Trophoblast cell (in vitro differentiated cells and primary cell): ENCODE data around the gene KIAA1328.

Experiments used
- DNase-seq, 2 donors: peaks; one replicate each; pipeline ENCODE4 v3.0.0-alpha.2; 2016
- H2AFZ ChIP-seq: 2 replicates; pipeline ENCODE4 v1.6.1; 2013; ENCODE audit warnings: low read length, moderate library complexity, mild to moderate bottlenecking; ENCODE audit not compliant: insufficient read depth, poor library complexity
- H2AK5ac ChIP-seq: 2 replicates; pipeline ENCODE4 v1.6.1; 2013; ENCODE audit warnings: mild to moderate bottlenecking, low read length
- H2BK120ac ChIP-seq: 2 replicates; pipeline ENCODE4 v1.6.1; 2013; ENCODE audit warnings: low read length, mild to moderate bottlenecking, moderate library complexity; ENCODE audit not compliant: insufficient read depth, poor library complexity
- H2BK12ac ChIP-seq: 2 replicates; pipeline ENCODE4 v1.6.1; 2013; ENCODE audit warnings: mild to moderate bottlenecking, low read length, moderate library complexity
- H2BK5ac ChIP-seq: 2 replicates; pipeline ENCODE4 v1.6.1; 2013; ENCODE audit warnings: low read length, low read depth, moderate library complexity, mild to moderate bottlenecking; ENCODE audit not compliant: poor library complexity
- H3K14ac ChIP-seq: 2 replicates; pipeline ENCODE4 v1.6.1; 2013; ENCODE audit warnings: mild to moderate bottlenecking, low read length
- H3K18ac ChIP-seq: 2 replicates; pipeline ENCODE4 v1.6.1; 2013; ENCODE audit warnings: mild to moderate bottlenecking, low read length
- H3K23ac ChIP-seq: 2 replicates; pipeline ENCODE4 v1.6.1; 2013; ENCODE audit warnings: low read length
- H3K27ac ChIP-seq: 2 replicates; pipeline ENCODE4 v1.5.1; 2013; ENCODE audit warnings: low read depth, mild to moderate bottlenecking, inconsistent platforms, low read length, moderate library complexity
- H3K27me3 ChIP-seq: 2 replicates; pipeline ENCODE4 v1.6.1; 2013; ENCODE audit warnings: inconsistent platforms, mild to moderate bottlenecking, low read length, moderate library complexity; ENCODE audit not compliant: insufficient read depth
- H3K36me3 ChIP-seq, 2 experiments: 1 replicate in 1 of 2; 2 replicates in 1 of 2; pipeline ENCODE4 v1.6.1; 2013; ENCODE audit warnings: low read length in 2 of 2, mild to moderate bottlenecking in 2 of 2, moderate library complexity in 1 of 2; ENCODE audit not compliant: insufficient read depth in 2 of 2, control insufficient read depth in 1 of 2
- H3K4ac ChIP-seq: 2 replicates; pipeline ENCODE4 v1.6.1; 2013; ENCODE audit warnings: low read depth, mild to moderate bottlenecking, low read length, moderate library complexity
- H3K4me1 ChIP-seq, 2 experiments: 1 replicate in 1 of 2; 2 replicates in 1 of 2; pipeline ENCODE4 v1.6.1; 2013; ENCODE audit warnings: low read length in 2 of 2, mild to moderate bottlenecking in 2 of 2, moderate library complexity in 1 of 2; ENCODE audit not compliant: insufficient read depth in 2 of 2, control insufficient read depth in 1 of 2
- H3K4me2 ChIP-seq: 2 replicates; pipeline ENCODE4 v1.6.1; 2013; ENCODE audit warnings: inconsistent platforms, mild to moderate bottlenecking, low read length, moderate library complexity
- H3K4me3 ChIP-seq: 2 replicates; pipeline ENCODE4 v1.5.1; 2013; ENCODE audit warnings: mild to moderate bottlenecking, low read depth, low read length, inconsistent platforms
- H3K79me1 ChIP-seq: one replicate; pipeline ENCODE4 v1.6.1; 2013; ENCODE audit warnings: low read length
- H3K79me2 ChIP-seq: 2 replicates; pipeline ENCODE4 v1.6.1; 2013; ENCODE audit warnings: low read length, mild to moderate bottlenecking; ENCODE audit not compliant: control insufficient read depth, insufficient read depth, poor library complexity
- H3K9ac ChIP-seq: 2 replicates; pipeline ENCODE4 v1.6.1; 2013; ENCODE audit warnings: mild to moderate bottlenecking, low read length
- H3K9me3 ChIP-seq: 2 replicates; pipeline ENCODE4 v1.6.1; 2013; ENCODE audit warnings: low read depth, mild to moderate bottlenecking, control low read depth, inconsistent platforms, low read length; ENCODE audit not compliant: insufficient read depth
- H4K12ac ChIP-seq: 2 replicates; pipeline ENCODE4 v1.6.1; 2013; ENCODE audit warnings: low read depth, mild to moderate bottlenecking, low read length, moderate library complexity
- H4K8ac ChIP-seq: 2 replicates; pipeline ENCODE4 v1.6.1; 2013; ENCODE audit warnings: low read depth, mild to moderate bottlenecking, low read length, moderate library complexity
- H4K91ac ChIP-seq: one replicate; pipeline ENCODE4 v1.6.1; 2013; ENCODE audit warnings: low read depth, mild to moderate bottlenecking, low read length, moderate library complexity
- WGBS: extraction: QIAGEN DNeasy Blood & Tissue Kit; methylation state at CpG from one replicate; pipeline ENCODE4 v1.1.7; 2013; ENCODE audit warnings: missing lambda C conversion rate; ENCODE audit not compliant: insufficient read length, insufficient coverage; ENCODE audit errors: extremely low coverage; 5-methylcytosine and 5-hydroxymethylcytosine counted together

Gene KIAA1328

GRCh38 chr18:37265382-37265781 lies 436.5 kb downstream of the KIAA1328 start:
- Histone ChIP-seq H3K14ac (no peak overlapping the region), H3K18ac (no peak overlapping the region), H2BK12ac (no peak overlapping the region), H3K4me2 (no peak overlapping the region), H3K9me3 (peaks cover 4% of the 10 kb centered on the region), H3K4me1 (no peaks in the 10 kb centered on the region), H3K27me3 (no peaks in the 10 kb centered on the region), H4K8ac (no peak overlapping the region), H2BK5ac (no peak overlapping the region), H4K12ac (no peak overlapping the region), H2AK5ac (no peak overlapping the region), H3K79me1 (no peaks in the 10 kb centered on the region), H3K4me3 (no peak overlapping the region), H3K9ac (no peak overlapping the region), H2AFZ (no peak overlapping the region), H3K23ac (no peak overlapping the region), H4K91ac (no peak overlapping the region), H3K79me2 (no peaks in the 10 kb centered on the region), H3K27ac (no peak overlapping the region), H3K4ac (no peak overlapping the region), H2BK120ac (no peak overlapping the region), H3K36me3 (no peaks in the 10 kb centered on the region)
- DNase-seq, result no peak
- WGBS, result no CpG with 5 or more reads among the region's 2 CpGs

- no peak overlapping the region for H3K18ac ChIP-seq
- DNase-seq, result no peak
- H3K27ac ChIP-seq, result no peak overlapping the region
Measured at GRCh38 chr18:37266290-37266689, 437.4 kb downstream of the KIAA1328 start.

GRCh38 chr18:37270038-37270665 lies 441.2 kb downstream of the KIAA1328 start:
- Histone ChIP-seq H2AK5ac (no peak overlapping the region), H2BK12ac (no peak overlapping the region), H3K4me1 (no peaks in the 10 kb centered on the region), H4K12ac (no peak overlapping the region), H3K4ac (no peak overlapping the region), H4K91ac (no peak overlapping the region), H3K36me3 (no peaks in the 10 kb centered on the region), H3K79me1 (no peaks in the 10 kb centered on the region), H3K14ac (no peak overlapping the region), H3K9me3 (peaks cover 11% of the 10 kb centered on the region), H2BK120ac (no peak overlapping the region), H3K9ac (no peak overlapping the region), H2BK5ac (no peak overlapping the region), H3K4me3 (no peak overlapping the region), H4K8ac (no peak overlapping the region), H3K27ac (no peak overlapping the region), H3K79me2 (no peaks in the 10 kb centered on the region), H2AFZ (no peak overlapping the region), H3K27me3 (no peaks in the 10 kb centered on the region), H3K18ac (no peak overlapping the region), H3K23ac (no peak overlapping the region), H3K4me2 (no peak overlapping the region)
- peak; percentile 24 to 82 for DNase-seq
- no CpG with 5 or more reads among the region's 8 CpGs for WGBS

More at GRCh38 chr18:37266290-37266689, 437.4 kb downstream of the KIAA1328 start:
- H4K91ac ChIP-seq, result no peak overlapping the region
- H3K4me2 ChIP-seq, result no peak overlapping the region
- no peak overlapping the region for H2AFZ ChIP-seq
- no peak overlapping the region for H4K8ac ChIP-seq
- H3K4me3 ChIP-seq, result no peak overlapping the region
- H3K14ac ChIP-seq, result no peak overlapping the region
- no peaks in the 10 kb centered on the region for H3K36me3 ChIP-seq
- H3K4ac ChIP-seq, result no peak overlapping the region
- no peaks in the 10 kb centered on the region for H3K4me1 ChIP-seq
- H4K12ac ChIP-seq, result no peak overlapping the region
- no peak overlapping the region for H3K23ac ChIP-seq
- H3K9ac ChIP-seq, result no peak overlapping the region
- no peaks in the 10 kb centered on the region for H3K79me1 ChIP-seq
- no peak overlapping the region for H2BK120ac ChIP-seq
- no peak overlapping the region for H2AK5ac ChIP-seq
- no peak overlapping the region for H2BK5ac ChIP-seq
- no peaks in the 10 kb centered on the region for H3K79me2 ChIP-seq
- H3K27me3 ChIP-seq, result no peaks in the 10 kb centered on the region
- peaks cover 4% of the 10 kb centered on the region for H3K9me3 ChIP-seq
- no peak overlapping the region for H2BK12ac ChIP-seq
- WGBS, result no CpG with 5 or more reads among the region's 13 CpGs

GRCh38 chr18:37270666-37271052 lies 441.7 kb downstream of the KIAA1328 start:
- H2BK12ac ChIP-seq, result no peak overlapping the region
- H3K79me2 ChIP-seq, result no peaks in the 10 kb centered on the region
- peak overlapping the region; percentile 49 for H3K4me3 ChIP-seq
- no peak overlapping the region for H2BK5ac ChIP-seq
- H3K4me1 ChIP-seq, result no peaks in the 10 kb centered on the region
- WGBS, result no CpG with 5 or more reads among the region's 7 CpGs
- H3K4ac ChIP-seq, result no peak overlapping the region
- H3K36me3 ChIP-seq, result no peaks in the 10 kb centered on the region
- H3K27me3 ChIP-seq, result no peaks in the 10 kb centered on the region
- H3K9me3 ChIP-seq, result peaks cover 11% of the 10 kb centered on the region
- no peak overlapping the region for H3K18ac ChIP-seq
- no peak overlapping the region for H4K8ac ChIP-seq
- H4K91ac ChIP-seq, result no peak overlapping the region
- H2AFZ ChIP-seq, result no peak overlapping the region
- no peak overlapping the region for H3K4me2 ChIP-seq
- H3K9ac ChIP-seq, result no peak overlapping the region
- H3K23ac ChIP-seq, result no peak overlapping the region
- no peak overlapping the region for H2AK5ac ChIP-seq
- H3K27ac ChIP-seq, result no peak overlapping the region
- H2BK120ac ChIP-seq, result no peak overlapping the region
- no peak overlapping the region for H3K14ac ChIP-seq
- H4K12ac ChIP-seq, result no peak overlapping the region
- no peak for DNase-seq
- H3K79me1 ChIP-seq, result no peaks in the 10 kb centered on the region
